A673 (cell line): ENCODE measurements around the gene LGALS16. TPM values are rescaled to one million over a fixed set of nuclear protein-coding genes. Genes with fewer than 3 reads are reported as not detected.

ENCODE experiments used
- BruUV-seq: library from RNA; stranded (reverse); fragments of 400-500 nt; replicated peaks from 2 replicates; lab custom pipeline; 2021; lab: Mats Ljungman, UMichigan
- CTCF ChIA-PET: fragments of 300-600 bp; sonication (Branson Sonifier 250); formaldehyde crosslinking; loops from one replicate; lab custom pipeline; 2022; ENCODE audit warnings: antibody characterized with exemption; lab: Charles Lee
- POLR2A ChIA-PET: fragments of 300-600 bp; sonication (Branson Sonifier 250); formaldehyde crosslinking; loops from one replicate; lab custom pipeline; 2022; ENCODE audit warnings: antibody characterized with exemption; ENCODE audit not compliant: low non-redundant PET; lab: Charles Lee
- DNase-seq: peaks from one replicate; pipeline ENCODE4 v3.0.0-alpha.2; 2015; ENCODE audit warnings: low spot score
- H3K27ac ChIP-seq: fragments of 200-600 bp; sonication (generic); 2 replicates; pipeline ENCODE4 v1.5.1; 2016; ENCODE audit warnings: mixed run types, low read depth, mild to moderate bottlenecking, mixed read lengths, antibody characterized with exemption, low read length; ENCODE audit not compliant: poor library complexity, severe bottlenecking
- H3K27me3 ChIP-seq: fragments of 200-600 bp; sonication (generic); replicated peaks from 2 replicates; pipeline ENCODE4 v1.6.1; 2017; ENCODE audit warnings: mixed run types, low read depth, mild to moderate bottlenecking, mixed read lengths, antibody characterized with exemption, low read length; ENCODE audit not compliant: insufficient read depth, poor library complexity
- H3K36me3 ChIP-seq: fragments of 200-600 bp; sonication (generic); 2 replicates; pipeline ENCODE4 v1.6.1; 2016; ENCODE audit warnings: mixed run types, mild to moderate bottlenecking, mixed read lengths, antibody characterized with exemption, low read length; ENCODE audit not compliant: insufficient read depth, poor library complexity, severe bottlenecking
- H3K4me1 ChIP-seq: fragments of 200-600 bp; sonication (generic); 2 replicates; pipeline ENCODE4 v1.6.1; 2017; ENCODE audit warnings: mixed run types, mild to moderate bottlenecking, mixed read lengths, antibody characterized with exemption, low read length; ENCODE audit not compliant: insufficient read depth, poor library complexity, severe bottlenecking
- H3K4me3 ChIP-seq: fragments of 200-600 bp; sonication (generic); 2 replicates; pipeline ENCODE4 v1.5.1; 2016; ENCODE audit warnings: low read depth, mixed run types, mild to moderate bottlenecking, mixed read lengths, low read length; ENCODE audit not compliant: poor library complexity, severe bottlenecking
- H3K9me3 ChIP-seq: fragments of 200-600 bp; sonication (generic); 2 replicates; pipeline ENCODE4 v1.6.1; 2016; ENCODE audit warnings: mixed run types, low read depth, mild to moderate bottlenecking, mixed read lengths, antibody characterized with exemption, low read length; ENCODE audit not compliant: poor library complexity, severe bottlenecking
- CTCF ChIP-seq: fragments of 300-800, 200-600 bp; sonication (generic); conservative IDR thresholded peaks from 2 replicates; pipeline ENCODE4 v1.5.1; 2017; ENCODE audit warnings: low read depth, mild to moderate bottlenecking, antibody characterized with exemption, low read length, moderate library complexity, mixed read lengths
- EZH2 ChIP-seq: fragments of 200-600 bp; sonication (generic); IDR thresholded peaks from 2 replicates; pipeline ENCODE4 v1.6.1; 2017; ENCODE audit warnings: borderline replicate concordance, low read depth, mild to moderate bottlenecking, mixed read lengths, antibody characterized with exemption, low read length; ENCODE audit not compliant: poor library complexity, severe bottlenecking
- intact Hi-C: fragments of 100-400 bp; cut with micrococcal nuclease; formaldehyde crosslinking; loops from one replicate; pipeline ENCODE4 v1.10.0; 2022; ENCODE audit not compliant: unreplicated experiment
- total RNA-seq: library from RNA; stranded (reverse); gene quantifications from 2 replicates; pipeline ENCODE4 v1.2.3, GENCODE V29; 2021

LGALS16 gene
- total RNA-seq, 1 experiment from 2014 or later = not detected

- no TSS peak for BruUV-seq
- POLR2A ChIA-PET = no interaction called here
- no peaks in the 10 kb centered on the region for H3K36me3 ChIP-seq
- no peaks in the 10 kb centered on the region for H3K9me3 ChIP-seq
- no peak for TF ChIP-seq CTCF
- no peak overlapping the region for H3K4me3 ChIP-seq
- intact Hi-C loops = no loop called here
- no peak for DNase-seq
- peaks cover 50% of the 10 kb centered on the region for H3K27me3 ChIP-seq
- H3K27ac ChIP-seq = no peak overlapping the region
- H3K4me1 ChIP-seq = no peaks in the 10 kb centered on the region
- CTCF ChIA-PET = no interaction called here
These were observed 42.8 kb downstream of the LGALS16 start for GRCh38 chr19:39698535-39698934.

GRCh38 chr19:39701291-39701690 is 45.6 kb downstream of the LGALS16 start:
- no TSS peak for BruUV-seq
- POLR2A ChIA-PET = no interaction called here

GRCh38 chr19:39704181-39705044 is 48.7 kb downstream of the LGALS16 start, which contains the start of gene LGALS14:
Gene LGALS14, plus strand, starts transcription at chr19:39704481. Its CDS starts 48 bp downstream, at chr19:39704529.
- intact Hi-C loops = no loop called here
- no peak for DNase-seq
- ChIA-PET CTCF (no interaction called here), POLR2A (no interaction called here)
- Histone ChIP-seq H3K9me3 (no peaks in the 10 kb centered on the region), H3K27ac (no peak within 1 kb of the TSS), H3K4me1 (no peaks in the 10 kb centered on the region), H3K4me3 (no peak within 1 kb of the TSS), H3K36me3 (no peaks in the 10 kb centered on the region), H3K27me3 (peaks cover 26% of the 10 kb centered on the region)
- no TSS peak for BruUV-seq
- TF ChIP-seq CTCF (no peak), EZH2 (no peak)

More at GRCh38 chr19:39701291-39701690, 45.6 kb downstream of the LGALS16 start:
- Histone ChIP-seq H3K4me1 (no peaks in the 10 kb centered on the region), H3K27me3 (peaks cover 33% of the 10 kb centered on the region), H3K9me3 (no peaks in the 10 kb centered on the region), H3K36me3 (no peaks in the 10 kb centered on the region), H3K4me3 (no peak overlapping the region), H3K27ac (no peak overlapping the region)
- TF ChIP-seq CTCF (no peak), EZH2 (no peak)
- DNase-seq = no peak
- CTCF ChIA-PET = no interaction called here
- intact Hi-C loops = no loop called here
